Gastrocnemius medialis (tissue), 4 donors: ENCODE measurements around the gene CPEB3.

Experiments
- POLR2A ChIP-seq, 2 donors: fragments of 450-650 bp; IDR thresholded peaks; one replicate each; pipeline ENCODE4 v1.6.1; 2017; ENCODE audit warnings: antibody characterized with exemption in 2 of 2, mild to moderate bottlenecking in 2 of 2, moderate library complexity in 2 of 2
- TF ChIP-seq, protein P1 (sequence below), 5 experiments: fragments of 450-650 bp in 3 of 5; fragments of 200-600 bp in 2 of 5; sonication (generic) in 2 of 5; IDR thresholded peaks in 4 of 5; conservative IDR thresholded peaks in 1 of 5; 1 replicate in 4 of 5; 2 replicates in 1 of 5; pipeline ENCODE4 v1.5.1; 2016 to 2019; ENCODE audit warnings: antibody characterized with exemption in 5 of 5, mild to moderate bottlenecking in 3 of 5, moderate library complexity in 3 of 5

- TF ChIP-seq, protein P1, sequence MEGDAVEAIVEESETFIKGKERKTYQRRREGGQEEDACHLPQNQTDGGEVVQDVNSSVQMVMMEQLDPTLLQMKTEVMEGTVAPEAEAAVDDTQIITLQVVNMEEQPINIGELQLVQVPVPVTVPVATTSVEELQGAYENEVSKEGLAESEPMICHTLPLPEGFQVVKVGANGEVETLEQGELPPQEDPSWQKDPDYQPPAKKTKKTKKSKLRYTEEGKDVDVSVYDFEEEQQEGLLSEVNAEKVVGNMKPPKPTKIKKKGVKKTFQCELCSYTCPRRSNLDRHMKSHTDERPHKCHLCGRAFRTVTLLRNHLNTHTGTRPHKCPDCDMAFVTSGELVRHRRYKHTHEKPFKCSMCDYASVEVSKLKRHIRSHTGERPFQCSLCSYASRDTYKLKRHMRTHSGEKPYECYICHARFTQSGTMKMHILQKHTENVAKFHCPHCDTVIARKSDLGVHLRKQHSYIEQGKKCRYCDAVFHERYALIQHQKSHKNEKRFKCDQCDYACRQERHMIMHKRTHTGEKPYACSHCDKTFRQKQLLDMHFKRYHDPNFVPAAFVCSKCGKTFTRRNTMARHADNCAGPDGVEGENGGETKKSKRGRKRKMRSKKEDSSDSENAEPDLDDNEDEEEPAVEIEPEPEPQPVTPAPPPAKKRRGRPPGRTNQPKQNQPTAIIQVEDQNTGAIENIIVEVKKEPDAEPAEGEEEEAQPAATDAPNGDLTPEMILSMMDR (IDR thresholded peaks at IDR 0.05 in 4 of 5, conservative IDR thresholded peaks at IDR 0.05 in 1 of 5) = no peak
- no peak for TF ChIP-seq POLR2A (IDR thresholded peaks at IDR 0.05)
These were observed 195.9 kb downstream of the CPEB3 start for GRCh38 chr10:92094960-92095359.
